ENCODE results near the gene AHDC1.

- TF ChIP-seq POLR2A (IDR thresholded peaks at IDR 0.05) = no peak
- TF ChIP-seq, protein P1, sequence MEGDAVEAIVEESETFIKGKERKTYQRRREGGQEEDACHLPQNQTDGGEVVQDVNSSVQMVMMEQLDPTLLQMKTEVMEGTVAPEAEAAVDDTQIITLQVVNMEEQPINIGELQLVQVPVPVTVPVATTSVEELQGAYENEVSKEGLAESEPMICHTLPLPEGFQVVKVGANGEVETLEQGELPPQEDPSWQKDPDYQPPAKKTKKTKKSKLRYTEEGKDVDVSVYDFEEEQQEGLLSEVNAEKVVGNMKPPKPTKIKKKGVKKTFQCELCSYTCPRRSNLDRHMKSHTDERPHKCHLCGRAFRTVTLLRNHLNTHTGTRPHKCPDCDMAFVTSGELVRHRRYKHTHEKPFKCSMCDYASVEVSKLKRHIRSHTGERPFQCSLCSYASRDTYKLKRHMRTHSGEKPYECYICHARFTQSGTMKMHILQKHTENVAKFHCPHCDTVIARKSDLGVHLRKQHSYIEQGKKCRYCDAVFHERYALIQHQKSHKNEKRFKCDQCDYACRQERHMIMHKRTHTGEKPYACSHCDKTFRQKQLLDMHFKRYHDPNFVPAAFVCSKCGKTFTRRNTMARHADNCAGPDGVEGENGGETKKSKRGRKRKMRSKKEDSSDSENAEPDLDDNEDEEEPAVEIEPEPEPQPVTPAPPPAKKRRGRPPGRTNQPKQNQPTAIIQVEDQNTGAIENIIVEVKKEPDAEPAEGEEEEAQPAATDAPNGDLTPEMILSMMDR (IDR thresholded peaks at IDR 0.05) = no peak
Measured at GRCh38 chr1:27594564-27595510, 9.1 kb downstream of the AHDC1 start.

Measured in stomach (tissue), 4 donors.